Upper lobe of left lung (tissue), 6 donors: ENCODE results near the gene PYGO2. TPM values are rescaled to one million over a fixed set of nuclear protein-coding genes. Genes with fewer than 3 reads are reported as not detected.

ENCODE experiments used
- ATAC-seq, 2 donors: fragments of 200-7000 bp; cut with Tn5 transposase; one replicate each; pipeline ENCODE4 v1.9.1; 2022; ENCODE audit warnings: mild to moderate bottlenecking in 2 of 2, moderate library complexity in 2 of 2; ENCODE audit not compliant: low FRiP score in 2 of 2
- DNase-seq, 2 donors: peaks; one replicate each; pipeline ENCODE4 v3.0.0-alpha.2; 2019 to 2020
- H3K27ac ChIP-seq, 4 donors: fragments of 200-600 bp; sonication (generic); one replicate each; pipeline ENCODE4 v1.5.1; 2016 to 2019
- H3K27me3 ChIP-seq, 4 donors: fragments of 200-600 bp; sonication (generic); one replicate each; pipeline ENCODE4 v1.5.1; 2017 to 2019
- H3K36me3 ChIP-seq, 4 donors: fragments of 200-600 bp; sonication (generic); one replicate each; pipeline ENCODE4 v1.5.1; 2016 to 2019
- H3K4me1 ChIP-seq, 4 donors: fragments of 200-600 bp; sonication (generic); one replicate each; pipeline ENCODE4 v1.5.1; 2018 to 2019
- H3K4me3 ChIP-seq, 4 donors: fragments of 200-600 bp; sonication (generic); one replicate each; pipeline ENCODE4 v1.5.1; 2017 to 2019; ENCODE audit warnings: mild to moderate bottlenecking in 2 of 4, moderate library complexity in 1 of 4
- H3K9me3 ChIP-seq, 4 donors: fragments of 200-600 bp; sonication (generic); one replicate each; pipeline ENCODE4 v1.5.1; 2018 to 2019
- EP300 ChIP-seq, 4 donors: sonication (generic); formaldehyde crosslinking; IDR thresholded peaks; one replicate each; pipeline ENCODE4 v1.5.1; 2017; ENCODE audit warnings: antibody characterized with exemption in 4 of 4, control low read depth in 2 of 4
- POLR2A ChIP-seq, 4 donors: fragments of 450-650 bp; IDR thresholded peaks; one replicate each; pipeline ENCODE4 v1.5.1; 2016 to 2017; ENCODE audit warnings: antibody characterized with exemption in 4 of 4, mild to moderate bottlenecking in 2 of 4
- POLR2AphosphoS5 ChIP-seq, 2 donors: sonication (generic); formaldehyde crosslinking; IDR thresholded peaks; one replicate each; pipeline ENCODE4 v1.5.1; 2017; ENCODE audit warnings: antibody characterized with exemption in 2 of 2
- WGBS, 2 donors: methylation state at CpG; one replicate each; pipeline ENCODE4 v1.1.5; 2017 to 2018; 5-methylcytosine and 5-hydroxymethylcytosine counted together
- total RNA-seq, 6 donors: library from RNA; depleted of rRNA in 4 of 6; stranded (reverse); fragments of >200 nt in 4 of 6; gene quantifications; one replicate each; pipeline versions ENCODE4 v1.1.0 to v1.2.1, GENCODE V29; 2016 to 2021
- TF ChIP-seq, protein P1 (sequence below), 6 experiments: fragments of 450-650 bp in 4 of 6; fragments of 200-600 bp in 2 of 6; sonication (generic) in 2 of 6; IDR thresholded peaks; one replicate each; pipeline ENCODE4 v1.5.1; 2016 to 2019; ENCODE audit warnings: antibody characterized with exemption in 6 of 6
- donor health status: DM: no; HTN: no; CAD: no; lungs with moderate emphysema.
- donor health status: DM: no; HTN: yes; CAD: no; lungs with severe emphysema.

PYGO2 gene
- total RNA-seq, 6 donors from 2014 or later, result 20.1 to 41.9 (median 27.5) TPM

DNA sequence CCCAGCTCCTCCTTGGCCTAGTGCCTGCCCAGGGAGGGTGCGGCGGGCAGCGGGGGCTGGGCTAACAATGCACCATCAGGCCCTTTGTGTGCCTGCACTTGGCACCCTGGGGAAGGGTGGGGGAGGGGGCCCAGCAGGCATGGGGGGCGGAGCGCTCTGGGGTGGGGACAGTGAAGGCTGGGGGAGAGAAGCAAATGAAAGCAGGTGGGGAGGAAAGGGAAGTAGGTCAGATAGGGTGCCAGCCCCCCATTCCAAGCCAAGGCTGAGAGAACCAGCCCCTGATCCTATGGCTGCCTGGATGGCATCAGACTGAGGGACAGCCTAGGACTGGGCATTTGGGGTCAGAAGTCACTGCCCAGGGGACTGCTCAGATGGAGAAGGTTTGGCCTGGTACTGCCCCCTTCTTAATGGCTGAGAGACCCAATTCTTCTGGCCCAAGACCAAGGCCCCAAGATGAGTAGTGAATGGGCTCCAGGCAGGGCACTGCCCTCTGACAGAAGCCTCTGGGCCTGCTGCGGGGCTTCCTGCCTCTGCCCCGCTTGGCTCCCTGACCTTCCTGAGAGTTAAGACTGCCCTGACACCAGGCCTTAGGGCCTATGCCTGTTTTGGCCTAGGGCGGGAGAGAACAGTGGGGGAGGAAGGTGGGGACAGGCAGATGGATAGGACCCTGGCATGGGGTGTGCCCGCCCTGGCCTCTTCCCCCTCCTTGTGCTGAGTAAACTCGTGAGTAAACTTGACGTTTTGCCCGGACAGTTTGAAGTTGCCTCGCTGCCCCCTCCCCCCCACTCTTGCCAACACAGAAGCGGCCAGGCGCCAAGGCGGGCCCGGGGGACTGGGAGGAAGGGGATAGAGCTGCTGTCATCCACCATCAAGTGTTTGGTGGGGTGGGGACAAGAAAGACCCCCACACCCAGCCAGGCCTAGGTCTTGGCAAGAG is 43.8 kb upstream of the PYGO2 start:
- no peaks in the 10 kb centered on the region for H3K36me3 ChIP-seq
- ATAC-seq (peak in 1 of 2 donors; percentile 1), DNase-seq (peak; percentile 85 to 93)
- no peaks in the 10 kb centered on the region for H3K9me3 ChIP-seq
- 22 to 32% methylated on average over 10 to 14 of the region's 17 CpGs for WGBS, 2 donors
- H3K4me1 ChIP-seq, result peaks cover 46 to 70% (median 65%) of the 10 kb centered on the region in 4 donors
- TF ChIP-seq, protein P1, sequence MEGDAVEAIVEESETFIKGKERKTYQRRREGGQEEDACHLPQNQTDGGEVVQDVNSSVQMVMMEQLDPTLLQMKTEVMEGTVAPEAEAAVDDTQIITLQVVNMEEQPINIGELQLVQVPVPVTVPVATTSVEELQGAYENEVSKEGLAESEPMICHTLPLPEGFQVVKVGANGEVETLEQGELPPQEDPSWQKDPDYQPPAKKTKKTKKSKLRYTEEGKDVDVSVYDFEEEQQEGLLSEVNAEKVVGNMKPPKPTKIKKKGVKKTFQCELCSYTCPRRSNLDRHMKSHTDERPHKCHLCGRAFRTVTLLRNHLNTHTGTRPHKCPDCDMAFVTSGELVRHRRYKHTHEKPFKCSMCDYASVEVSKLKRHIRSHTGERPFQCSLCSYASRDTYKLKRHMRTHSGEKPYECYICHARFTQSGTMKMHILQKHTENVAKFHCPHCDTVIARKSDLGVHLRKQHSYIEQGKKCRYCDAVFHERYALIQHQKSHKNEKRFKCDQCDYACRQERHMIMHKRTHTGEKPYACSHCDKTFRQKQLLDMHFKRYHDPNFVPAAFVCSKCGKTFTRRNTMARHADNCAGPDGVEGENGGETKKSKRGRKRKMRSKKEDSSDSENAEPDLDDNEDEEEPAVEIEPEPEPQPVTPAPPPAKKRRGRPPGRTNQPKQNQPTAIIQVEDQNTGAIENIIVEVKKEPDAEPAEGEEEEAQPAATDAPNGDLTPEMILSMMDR (IDR thresholded peaks at IDR 0.05), result no peak
- TF ChIP-seq POLR2A (IDR thresholded peaks at IDR 0.05) (peak in 1 of 4 donors; percentile 59), EP300 (IDR thresholded peaks at IDR 0.05) (peak in 1 of 4 donors; percentile 11), POLR2AphosphoS5 (IDR thresholded peaks at IDR 0.05) (peak; percentile 13 to 33)
- H3K4me3 ChIP-seq, result peak overlapping the region in 3 of 4 donors; percentile 90 to 94 (median 94)
- peak overlapping the region; percentile 93 to 100 (median 96) for H3K27ac ChIP-seq
- H3K27me3 ChIP-seq, result no peaks in the 10 kb centered on the region

DNA sequence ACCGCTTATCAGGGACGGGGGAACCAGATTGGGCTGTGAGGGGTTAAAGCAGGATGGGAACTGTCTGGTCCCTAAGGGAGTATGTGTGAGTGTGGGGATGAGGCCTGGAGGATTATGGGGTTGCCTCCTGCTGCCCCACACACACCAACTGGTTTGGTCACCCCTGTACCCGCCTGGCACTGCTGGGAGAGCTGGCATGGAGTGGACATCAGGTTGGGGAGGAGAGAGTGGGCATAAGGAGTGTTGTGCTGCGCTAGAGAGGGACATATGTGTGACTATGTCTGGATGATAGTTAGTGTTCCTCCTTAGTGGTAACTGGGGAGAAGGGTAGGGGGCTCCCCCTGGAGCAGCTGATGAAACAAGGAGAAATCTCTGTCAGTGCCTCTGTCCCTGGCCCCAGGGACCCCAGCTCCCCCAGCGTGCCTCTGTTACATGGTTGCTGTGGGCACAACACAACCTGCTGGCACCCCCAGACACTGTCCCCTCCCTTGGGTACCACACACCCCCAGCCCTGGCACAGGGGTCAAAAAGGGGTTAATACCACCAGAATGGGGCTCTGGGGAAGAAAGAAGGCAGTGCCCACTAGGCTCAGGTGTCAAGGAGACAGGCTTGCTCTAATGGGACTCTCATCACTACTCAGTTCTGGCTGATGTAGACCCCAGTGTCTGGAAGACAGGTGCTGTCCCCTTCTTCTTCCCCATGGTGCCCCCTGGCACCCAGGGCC is 42.9 kb upstream of the PYGO2 start:
- 28 to 39% methylated on average over 5 of the region's 5 CpGs for WGBS, 2 donors
- Histone ChIP-seq H3K27ac (peak overlapping the region; percentile 93 to 100 (median 96)), H3K4me1 (peaks cover 51 to 71% (median 65%) of the 10 kb centered on the region in 4 donors), H3K4me3 (peak overlapping the region; percentile 90 to 94 (median 94)), H3K27me3 (no peaks in the 10 kb centered on the region), H3K9me3 (no peaks in the 10 kb centered on the region), H3K36me3 (no peaks in the 10 kb centered on the region)
- TF ChIP-seq, protein P1 (IDR thresholded peaks at IDR 0.05), result no peak
- DNase-seq, result no peak
- ATAC-seq, result no peak

DNA sequence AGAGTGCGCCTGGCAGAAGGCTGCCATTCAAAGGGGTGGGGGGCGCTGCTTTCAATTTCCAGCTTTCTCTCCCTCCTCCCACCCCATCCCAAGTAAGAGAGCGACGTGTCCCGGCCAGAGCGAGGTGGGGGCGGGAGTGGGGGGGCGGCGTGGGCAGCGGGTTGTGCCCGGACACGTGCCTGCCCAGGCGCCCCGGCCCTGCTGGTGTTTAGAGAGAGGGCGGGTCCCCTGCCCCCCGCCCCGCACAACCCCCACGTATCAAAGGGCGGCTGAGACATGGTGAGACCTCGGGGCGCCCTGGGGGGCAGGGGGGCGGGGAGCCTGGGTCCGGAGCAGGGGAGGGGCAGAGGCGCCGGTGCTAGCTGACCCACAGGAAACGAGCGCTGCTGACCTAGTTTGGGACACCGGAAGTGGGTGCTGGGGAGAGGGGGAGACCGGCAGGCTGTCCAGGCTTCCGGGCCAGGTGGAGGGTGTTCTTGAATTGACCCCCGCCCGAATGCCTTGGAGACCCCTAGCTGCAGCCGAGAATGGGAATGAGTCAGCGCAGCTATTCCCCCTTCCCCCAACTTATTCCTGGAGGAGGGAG is 42.3 kb upstream of the PYGO2 start:
- Histone ChIP-seq H3K9me3 (no peaks in the 10 kb centered on the region), H3K27ac (peak overlapping the region; percentile 93 to 100 (median 96)), H3K36me3 (no peaks in the 10 kb centered on the region), H3K4me1 (peaks cover 58 to 71% (median 65%) of the 10 kb centered on the region in 4 donors), H3K4me3 (peak overlapping the region; percentile 90 to 94 (median 94)), H3K27me3 (no peaks in the 10 kb centered on the region)
- DNase-seq (peak; percentile 88 to 90), ATAC-seq (peak in 1 of 2 donors; percentile 3)
- 1 to 3% methylated on average over 9 to 14 of the region's 34 CpGs for WGBS, 2 donors
- no peak for TF ChIP-seq EP300 (IDR thresholded peaks at IDR 0.05)
- peak in 1 of 2 donors; percentile 8 for TF ChIP-seq POLR2AphosphoS5 (IDR thresholded peaks at IDR 0.05)
- no peak for TF ChIP-seq POLR2A (IDR thresholded peaks at IDR 0.05)

DNA sequence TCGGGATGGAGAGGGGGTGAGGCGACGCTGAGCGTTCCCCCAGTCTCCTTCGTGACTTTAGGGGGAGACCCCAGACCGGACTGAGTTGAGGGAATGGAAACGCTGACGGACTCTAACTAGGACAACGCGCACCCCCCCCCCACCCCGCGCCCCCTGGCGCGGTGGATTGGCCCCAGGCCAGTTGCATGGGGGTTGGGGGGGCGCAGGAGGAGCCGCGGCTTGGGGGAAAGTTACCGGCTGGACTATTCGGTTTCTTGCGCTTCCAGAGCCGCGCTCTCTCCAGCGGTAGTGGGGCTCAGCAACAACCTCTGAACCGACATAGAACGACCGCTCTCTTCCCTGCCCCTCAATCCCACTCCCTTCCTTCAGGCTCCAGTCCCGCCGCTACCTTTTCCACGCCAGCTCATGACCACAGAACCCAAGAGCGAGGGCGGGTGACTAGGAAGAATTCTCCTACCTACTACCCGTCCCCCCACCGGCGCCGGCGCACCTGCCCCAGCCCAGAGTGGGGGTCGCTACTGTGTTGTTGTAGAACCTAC is 41.7 kb upstream of the PYGO2 start:
- WGBS, 2 donors, result 0% methylated on average over 9 to 37 of the region's 37 CpGs
- no peak for ATAC-seq
- DNase-seq, result peak in 1 of 2 donors; percentile 88

More for the DNA sequence above, 41.7 kb upstream of the PYGO2 start:
- Histone ChIP-seq H3K27ac (peak overlapping the region; percentile 93 to 100 (median 96)), H3K9me3 (no peaks in the 10 kb centered on the region), H3K36me3 (no peaks in the 10 kb centered on the region), H3K4me1 (peaks cover 58 to 70% (median 63%) of the 10 kb centered on the region in 4 donors), H3K4me3 (peak overlapping the region; percentile 90 to 94 (median 94)), H3K27me3 (no peaks in the 10 kb centered on the region)
- TF ChIP-seq POLR2AphosphoS5 (IDR thresholded peaks at IDR 0.05) (no peak), EP300 (IDR thresholded peaks at IDR 0.05) (no peak), POLR2A (IDR thresholded peaks at IDR 0.05) (no peak)
- TF ChIP-seq, protein P1 (IDR thresholded peaks at IDR 0.05), result no peak
